ENCODE data around the gene FAU. TPM values are rescaled to one million over a fixed set of nuclear protein-coding genes. Genes with fewer than 3 reads are reported as not detected.

Gene FAU
- total RNA-seq, 8 experiments from 2014 or later = 848 to 1,834 (median 1,237) TPM

Other genes with a start within 250 kb of the FAU start
- gene EHD1, start 243.5 kb downstream of the FAU start, total RNA-seq = 10 to 100 TPM; 20.2 to 37.2 (median 30.6) TPM
- gene ATG2A, start 204.9 kb downstream of the FAU start, total RNA-seq = 10 to 100 TPM in 4 of 8 experiments, 1 to 10 TPM in 4; 4.9 to 37.2 (median 9.6) TPM
- gene PPP2R5B, start 197.4 kb downstream of the FAU start, total RNA-seq = 10 to 100 TPM in 6 of 8 experiments, 1 to 10 TPM in 2; 8.4 to 48.7 (median 25.8) TPM
- under 1 TPM in 3 of 8 experiments, not detected in 5; 0.16 to 0.93 (median 0.76) TPM for gene GPHA2, start 186.2 kb downstream of the FAU start, total RNA-seq
- 1 to 10 TPM in 1 of 8 experiments, under 1 TPM in 3, not detected in 4; 0.11 to 1.8 (median 0.18) TPM for gene MAJIN, start 150.0 kb downstream of the FAU start, total RNA-seq
- 10 to 100 TPM in 1 of 8 experiments, 1 to 10 TPM in 4, under 1 TPM in 3; 0.22 to 15.8 (median 1.1) TPM for gene BATF2, start 125.2 kb downstream of the FAU start, total RNA-seq
- 100 to 1,000 TPM; 103 to 151 (median 108) TPM for gene ARL2, start 108.0 kb downstream of the FAU start, total RNA-seq
- 10 to 100 TPM in 7 of 8 experiments, 1 to 10 TPM in 1; 8.5 to 27.1 (median 13.9) TPM for gene SNX15, start 94.7 kb downstream of the FAU start, total RNA-seq
- 10 to 100 TPM in 7 of 8 experiments, 1 to 10 TPM in 1; 8.9 to 18.2 (median 11.5) TPM for gene SAC3D1, start 80.9 kb downstream of the FAU start, total RNA-seq
- 1 to 10 TPM in 2 of 8 experiments, under 1 TPM in 5, not detected in 1; 0.52 to 3.9 (median 0.93) TPM for gene NAALADL1, start 63.6 kb downstream of the FAU start, total RNA-seq
- gene CDCA5, start 38.1 kb downstream of the FAU start, total RNA-seq = 10 to 100 TPM in 3 of 8 experiments, 1 to 10 TPM in 4, under 1 TPM in 1; 0.97 to 25.2 (median 2.0) TPM
- 10 to 100 TPM; 33.2 to 95.4 (median 41.7) TPM for gene ZFPL1, start 37.9 kb downstream of the FAU start, total RNA-seq
- 100 to 1,000 TPM in 3 of 8 experiments, 10 to 100 TPM in 5; 58.3 to 137 (median 89.5) TPM for gene VPS51, start 25.9 kb downstream of the FAU start, total RNA-seq
- 10 to 100 TPM; 31.4 to 86.3 (median 45.9) TPM for gene TM7SF2, start 10.3 kb downstream of the FAU start, total RNA-seq
- gene ZNHIT2, start 4.4 kb downstream of the FAU start, total RNA-seq = 10 to 100 TPM in 7 of 8 experiments, 1 to 10 TPM in 1; 8.4 to 18.4 (median 13.3) TPM
- 10 to 100 TPM; 43.2 to 75.9 (median 52.0) TPM for gene MRPL49, start 187 bp upstream of the FAU start, total RNA-seq
- 10 to 100 TPM; 11.0 to 26.5 (median 18.1) TPM for gene SYVN1, start 12.4 kb upstream of the FAU start, total RNA-seq
- under 1 TPM in 1 of 8 experiments, not detected in 7; 0.28 TPM for gene SPDYC, start 48.1 kb upstream of the FAU start, total RNA-seq
- gene CAPN1, start 59.8 kb upstream of the FAU start, total RNA-seq = 10 to 100 TPM; 32.0 to 79.8 (median 45.3) TPM
- 10 to 100 TPM in 3 of 8 experiments, 1 to 10 TPM in 5; 2.9 to 22.0 (median 6.0) TPM for gene POLA2, start 139.8 kb upstream of the FAU start, total RNA-seq
- 10 to 100 TPM in 2 of 8 experiments, 1 to 10 TPM in 6; 4.0 to 14.1 (median 5.8) TPM for gene CDC42EP2, start 192.7 kb upstream of the FAU start, total RNA-seq
- 10 to 100 TPM; 32.0 to 56.1 (median 44.1) TPM for gene DPF2, start 211.7 kb upstream of the FAU start, total RNA-seq
- 1 to 10 TPM in 5 of 8 experiments, under 1 TPM in 2, not detected in 1; 0.28 to 5.8 (median 4.2) TPM for gene TIGD3, start 232.6 kb upstream of the FAU start, total RNA-seq